Common myeloid progenitor, CD34-positive (primary cell): ENCODE data around the gene NFYA.
A peak's percentile ranks its signal among the peaks of the same experiment; 100 is the strongest.

ENCODE experiments used
- CTCF ChIA-PET: fragments of 350-600 bp; sonication (Branson Sonifier 250); formaldehyde crosslinking; loops from one replicate; lab custom pipeline; 2021; ENCODE audit warnings: antibody characterized with exemption; lab: Charles Lee
- POLR2A ChIA-PET: fragments of 350-600 bp; sonication (Branson Sonifier 250); formaldehyde crosslinking; loops from one replicate; lab custom pipeline; 2021; ENCODE audit warnings: antibody characterized with exemption; lab: Charles Lee
- DNase-seq, 3 donors: peaks; one replicate each; pipeline versions ENCODE4 v3.0.0 to v3.0.0-alpha.2; 2013
- H3K27ac ChIP-seq, 2 experiments: 1 replicate in 1 of 2; 2 replicates in 1 of 2; pipeline ENCODE4 v1.7.0; 2013; ENCODE audit warnings: inconsistent platforms in 2 of 2, low read length in 2 of 2, mild to moderate bottlenecking in 2 of 2, low read depth in 1 of 2, moderate library complexity in 1 of 2; ENCODE audit not compliant: severe bottlenecking in 2 of 2, insufficient read depth in 1 of 2, poor library complexity in 1 of 2
- H3K27me3 ChIP-seq, 5 experiments: replicated peaks in 2 of 5; 1 replicate in 3 of 5; 2 replicates in 2 of 5; pipeline versions ENCODE4 v1.6.1 to v1.7.0; 2013; ENCODE audit warnings: low read length in 4 of 5, mild to moderate bottlenecking in 2 of 5, moderate library complexity in 2 of 5, inconsistent platforms in 1 of 5; ENCODE audit not compliant: insufficient read depth in 5 of 5, control insufficient read depth in 4 of 5
- H3K36me3 ChIP-seq, 4 experiments: 1 replicate in 2 of 4; 2 replicates in 2 of 4; pipeline versions ENCODE4 v1.6.1 to v1.7.0; 2013; ENCODE audit warnings: low read length in 3 of 4, control low read depth in 1 of 4, mild to moderate bottlenecking in 1 of 4; ENCODE audit not compliant: control insufficient read depth in 4 of 4, insufficient read depth in 4 of 4
- H3K4me1 ChIP-seq, 4 experiments: 1 replicate in 3 of 4; 2 replicates in 1 of 4; pipeline versions ENCODE4 v1.6.1 to v1.7.1; 2013; ENCODE audit warnings: low read length in 3 of 4, mild to moderate bottlenecking in 3 of 4, control low read depth in 1 of 4, inconsistent platforms in 1 of 4, moderate library complexity in 1 of 4; ENCODE audit not compliant: control insufficient read depth in 4 of 4, insufficient read depth in 4 of 4; ENCODE audit errors: control extremely low read depth in 1 of 4
- H3K4me3 ChIP-seq, 7 experiments: 1 replicate in 4 of 7; 2 replicates in 3 of 7; pipeline versions ENCODE4 v1.5.1 to v1.7.0; 2013; ENCODE audit warnings: mild to moderate bottlenecking in 7 of 7, low read length in 6 of 7, moderate library complexity in 6 of 7, inconsistent platforms in 2 of 7, low read depth in 2 of 7, control low read depth in 1 of 7; ENCODE audit not compliant: insufficient read depth in 4 of 7, control insufficient read depth in 1 of 7; ENCODE audit errors: extremely low read depth in 1 of 7
- H3K9me3 ChIP-seq, 5 experiments: 1 replicate in 4 of 5; 2 replicates in 1 of 5; pipeline versions ENCODE4 v1.6.1 to v1.7.1; 2013; ENCODE audit warnings: low read length in 4 of 5, mild to moderate bottlenecking in 2 of 5, inconsistent platforms in 1 of 5, low read depth in 1 of 5, moderate library complexity in 1 of 5; ENCODE audit not compliant: control insufficient read depth in 4 of 5, insufficient read depth in 2 of 5; ENCODE audit errors: control extremely low read depth in 1 of 5
- WGBS: methylation state at CpG from one replicate; pipeline ENCODE4 v1.1.5; 2013; ENCODE audit not compliant: insufficient coverage; 5-methylcytosine and 5-hydroxymethylcytosine counted together

Gene NFYA

GRCh38 chr6:41039060-41039998, 33.4 kb upstream of the NFYA start, which contains the start of gene UNC5CL:
Gene UNC5CL (minus strand): TSS chr6:41039221. CDS start chr6:41035074, 4,147 bp downstream.
- no peaks in the 10 kb centered on the region for H3K27me3 ChIP-seq
- WGBS: 77% methylated on average over 8 of the region's 10 CpGs
- H3K4me1 ChIP-seq: peaks cover 0 to 8% (median 7%) of the 10 kb centered on the region in 4 experiments
- ChIA-PET CTCF (interaction anchor here (0.6 to 7.6 kb wide), 17 partner anchors 10 to 1056 kb away, joined by 3 to 82 read pairs (median 4); partner anchors contain the start of gene APOBEC2), POLR2A (no interaction called here)
- no peak within 1 kb of the TSS for H3K27ac ChIP-seq
- no peaks in the 10 kb centered on the region for H3K36me3 ChIP-seq
- H3K9me3 ChIP-seq: no peaks in the 10 kb centered on the region
- no peak within 1 kb of the TSS for H3K4me3 ChIP-seq
- DNase-seq: peak; percentile 37 to 66 (median 59)

DNA sequence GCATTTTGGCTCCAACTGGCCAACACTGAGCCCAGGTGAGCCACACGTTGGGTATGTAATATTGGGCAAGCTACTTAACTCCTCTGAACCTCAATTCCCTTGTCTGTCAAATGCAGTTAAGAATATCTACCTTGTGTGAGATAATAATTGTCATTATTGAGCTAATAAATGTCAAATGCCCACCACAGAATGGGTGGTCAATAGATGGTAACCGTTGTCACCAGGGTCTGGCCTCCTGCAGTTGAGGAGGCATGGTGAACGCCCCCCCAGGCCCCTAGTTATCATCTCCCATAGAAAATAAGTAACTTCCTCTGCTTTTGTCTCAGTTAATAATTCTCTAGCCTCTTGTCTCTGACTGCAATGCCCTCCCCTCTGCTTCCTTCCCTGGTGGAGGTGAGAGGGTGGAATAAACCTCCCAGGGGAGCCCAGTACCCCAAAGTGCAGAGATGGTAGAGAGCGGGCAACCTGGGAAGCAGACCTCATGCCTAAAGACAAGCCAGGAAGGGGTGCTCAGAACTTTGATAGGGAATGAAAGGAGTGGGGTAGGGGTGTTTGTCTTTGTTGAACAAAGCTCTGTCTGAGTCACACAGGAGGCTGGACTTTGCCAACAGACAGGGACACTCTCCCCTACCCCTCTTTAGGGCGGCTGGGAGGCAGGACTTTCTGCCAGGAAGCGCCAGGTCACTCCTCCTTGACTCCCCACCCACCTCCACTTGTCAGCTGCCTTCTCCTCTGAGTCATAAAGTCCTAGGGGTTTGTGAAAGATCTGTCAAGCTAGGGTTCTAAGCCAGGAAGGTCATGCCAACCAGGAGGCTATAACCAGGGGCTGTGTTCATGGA, 32.5 kb upstream of the NFYA start:
- ChIA-PET POLR2A (no interaction called here), CTCF (interaction anchor here (0.9 to 7.6 kb wide), 17 partner anchors 11 to 1057 kb away, joined by 3 to 82 read pairs (median 4); partner anchors contain the start of gene APOBEC2)
- Histone ChIP-seq H3K4me1 (peaks cover 0 to 8% (median 7%) of the 10 kb centered on the region in 4 experiments), H3K9me3 (no peaks in the 10 kb centered on the region), H3K4me3 (no peak overlapping the region), H3K36me3 (no peaks in the 10 kb centered on the region), H3K27ac (no peak overlapping the region), H3K27me3 (no peaks in the 10 kb centered on the region)
- 86% methylated on average over 2 of the region's 6 CpGs for WGBS
- DNase-seq: peak in 1 of 3 donors; percentile 29

- no peaks in the 10 kb centered on the region for H3K9me3 ChIP-seq
- no peak overlapping the region for H3K27ac ChIP-seq
- ChIA-PET POLR2A (no interaction called here), CTCF (interaction anchor here (0.9 to 7.6 kb wide), 8 partner anchors 11 to 41 kb away, joined by 3 to 82 read pairs (median 4); partner anchors contain the start of gene APOBEC2)
- no peak for DNase-seq
- WGBS: no CpG with 5 or more reads among the region's 1 CpG
- H3K4me1 ChIP-seq: peaks cover 0 to 8% (median 7%) of the 10 kb centered on the region in 4 experiments
- no peaks in the 10 kb centered on the region for H3K27me3 ChIP-seq
- no peaks in the 10 kb centered on the region for H3K36me3 ChIP-seq
- no peak overlapping the region for H3K4me3 ChIP-seq
Observed at GRCh38 chr6:41040940-41041536, 31.7 kb upstream of the NFYA start.

GRCh38 chr6:41042226-41043055, 30.3 kb upstream of the NFYA start, which contains the start of gene TSPO2:
Gene TSPO2 (plus strand): TSS chr6:41042467. CDS start chr6:41042986, 519 bp downstream.
- Histone ChIP-seq H3K27ac (no peak within 1 kb of the TSS), H3K4me3 (no peak within 1 kb of the TSS), H3K36me3 (no peaks in the 10 kb centered on the region), H3K27me3 (peaks cover 0 to 2% (median 0%) of the 10 kb centered on the region in 5 experiments), H3K9me3 (no peaks in the 10 kb centered on the region), H3K4me1 (peaks cover 0 to 8% (median 7%) of the 10 kb centered on the region in 4 experiments)
- no peak for DNase-seq
- 83% methylated on average over 10 of the region's 10 CpGs for WGBS
- CTCF ChIA-PET: interaction anchor here (1.2 to 7.6 kb wide), 3 partner anchors 10 to 26 kb away, joined by 3 to 82 read pairs (median 17); partner anchors contain the start of gene APOBEC2
- POLR2A ChIA-PET: no interaction called here

DNA sequence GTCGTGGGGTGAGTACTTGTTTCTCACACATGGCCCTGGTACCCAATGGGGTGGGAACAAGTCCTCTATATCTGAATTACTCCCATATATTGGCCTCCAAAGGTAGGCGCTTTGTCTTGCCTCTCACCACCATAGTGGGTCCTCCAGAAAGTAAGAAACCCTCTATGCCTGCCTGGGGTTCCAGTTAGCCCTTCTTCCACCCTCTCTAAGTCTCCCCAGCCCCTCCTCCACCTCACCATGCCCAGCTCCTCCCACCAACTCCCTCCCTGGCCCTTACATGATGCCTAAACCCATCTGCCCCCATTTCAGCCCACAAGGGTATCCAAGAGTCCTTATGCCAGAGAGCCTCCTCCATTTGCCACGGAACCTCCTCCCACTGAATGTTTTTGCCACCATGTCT, 29.6 kb upstream of the NFYA start:
- H3K9me3 ChIP-seq: no peaks in the 10 kb centered on the region
- no peaks in the 10 kb centered on the region for H3K36me3 ChIP-seq
- ChIA-PET POLR2A (no interaction called here), CTCF (interaction anchor here (1.2 to 7.6 kb wide), 2 partner anchors 10 to 16 kb away, joined by 3 to 82 read pairs; partner anchors contain the start of gene APOBEC2)
- no peak for DNase-seq
- H3K27ac ChIP-seq: no peak overlapping the region
- H3K4me3 ChIP-seq: no peak overlapping the region
- H3K27me3 ChIP-seq: peaks cover 0 to 2% (median 0%) of the 10 kb centered on the region in 5 experiments
- WGBS: 100% methylated on average over 1 of the region's 3 CpGs
- H3K4me1 ChIP-seq: peaks cover 0 to 8% (median 7%) of the 10 kb centered on the region in 4 experiments

DNA sequence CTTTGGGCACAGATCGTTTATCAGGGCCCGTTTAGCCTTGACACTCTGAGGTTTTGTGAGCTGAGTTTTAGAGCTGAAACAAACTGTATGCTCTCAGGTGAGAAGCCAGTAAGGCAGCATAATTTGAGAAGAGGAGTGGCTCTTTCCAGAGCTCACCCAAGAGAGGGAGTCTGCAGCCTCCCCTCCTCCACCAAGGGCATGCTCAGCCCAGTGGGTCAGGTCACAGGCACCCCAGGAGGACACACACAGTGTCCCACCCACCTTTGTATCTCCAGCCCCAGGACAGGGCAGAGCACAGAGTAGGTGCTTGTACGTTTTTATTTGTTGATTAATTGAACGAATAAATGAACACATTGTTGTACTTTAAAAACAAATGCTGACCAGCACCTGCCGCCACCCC, 27.1 kb upstream of the NFYA start:
- Histone ChIP-seq H3K4me1 (peaks cover 0 to 4% (median 2%) of the 10 kb centered on the region in 4 experiments), H3K27ac (no peak overlapping the region), H3K4me3 (no peak overlapping the region), H3K9me3 (no peaks in the 10 kb centered on the region), H3K27me3 (peaks cover 0 to 2% (median 0%) of the 10 kb centered on the region in 5 experiments), H3K36me3 (peaks cover 0 to 3% (median 0%) of the 10 kb centered on the region in 4 experiments)
- DNase-seq: no peak
- WGBS: 74% methylated on average over 3 of the region's 5 CpGs
- ChIA-PET POLR2A (no interaction called here), CTCF (interaction anchor here (1.4 to 7.6 kb wide), 4 partner anchors 7 to 18 kb away, joined by 3 to 82 read pairs (median 12); partner anchors contain the start of gene APOBEC2)
